H1 (cell line): ENCODE data around the gene PIEZO1. TPM values are rescaled to one million over a fixed set of nuclear protein-coding genes. Genes with fewer than 3 reads are reported as not detected.
A peak's percentile ranks its signal among the peaks of the same experiment; 100 is the strongest.

Experiments
- CTCF ChIA-PET: fragments of 300-600 bp; sonication (Branson Sonifier 250); formaldehyde crosslinking; loops from one replicate; lab custom pipeline; 2021; ENCODE audit not compliant: partially characterized antibody; lab: Charles Lee
- POLR2A ChIA-PET: fragments of 300-600 bp; sonication (Branson Sonifier 250); formaldehyde crosslinking; loops from one replicate; lab custom pipeline; 2021; ENCODE audit warnings: inconsistent platforms; ENCODE audit not compliant: partially characterized antibody; lab: Charles Lee
- DNase-seq, 2 experiments: peaks; one replicate each; pipeline versions ENCODE4 v3.0.0 to v3.0.0-alpha.2; 2010 to 2022; ENCODE audit warnings: low spot score in 2 of 2, low read depth in 1 of 2, mixed read lengths in 1 of 2
- FAIRE-seq: peaks from 2 replicates; lab custom pipeline; 2011; peaks lifted over from hg19 to GRCh38; lab: Jason Lieb, UNC
- H2AFZ ChIP-seq: 2 replicates; pipeline ENCODE4 v1.8.1; 2012; ENCODE audit warnings: low read length, inconsistent platforms
- H2AK5ac ChIP-seq: 2 replicates; pipeline ENCODE4 v1.6.1; 2013; ENCODE audit warnings: low read depth, low read length
- H2BK120ac ChIP-seq: replicated peaks from 2 replicates; pipeline ENCODE3; 2013; ENCODE audit warnings: low read depth, low read length, inconsistent platforms
- H2BK12ac ChIP-seq: 2 replicates; pipeline ENCODE4 v1.6.1; 2013; ENCODE audit warnings: low read depth, low read length
- H2BK15ac ChIP-seq: 2 replicates; pipeline ENCODE4 v1.6.1; 2013; ENCODE audit warnings: low read length
- H2BK20ac ChIP-seq: 2 replicates; pipeline ENCODE4 v1.6.1; 2013; ENCODE audit warnings: low read length
- H2BK5ac ChIP-seq: 2 replicates; pipeline ENCODE4 v1.6.1; 2013; ENCODE audit warnings: low read depth, low read length
- H3K14ac ChIP-seq: 2 replicates; pipeline ENCODE4 v1.6.1; 2013; ENCODE audit warnings: inconsistent platforms; ENCODE audit not compliant: insufficient read length
- H3K18ac ChIP-seq: 2 replicates; pipeline ENCODE4 v1.6.1; 2013; ENCODE audit warnings: low read length; ENCODE audit errors: extremely low read depth
- H3K23ac ChIP-seq: 2 replicates; pipeline ENCODE4 v1.6.1; 2013; ENCODE audit warnings: inconsistent platforms; ENCODE audit not compliant: insufficient read length
- H3K23me2 ChIP-seq: 2 replicates; pipeline ENCODE4 v1.6.1; 2013; ENCODE audit warnings: low read depth, low read length
- H3K27ac ChIP-seq: 2 replicates; pipeline ENCODE4 v1.6.1; 2011; ENCODE audit warnings: low read depth, low read length, inconsistent platforms
- H3K27me3 ChIP-seq, 4 experiments: replicated peaks in 1 of 4; 1 replicate in 1 of 4; 2 replicates in 3 of 4; pipeline versions ENCODE4 v1.6.1 to v1.8.1; 2011 to 2013; ENCODE audit warnings: low read length in 3 of 4, mild to moderate bottlenecking in 3 of 4, inconsistent platforms in 2 of 4, mixed read lengths in 2 of 4, moderate library complexity in 1 of 4; ENCODE audit not compliant: control insufficient read depth in 3 of 4, insufficient read depth in 3 of 4; ENCODE audit errors: extremely low read depth in 1 of 4
- H3K36me3 ChIP-seq, 4 experiments: 2 replicates each; pipeline versions ENCODE4 v1.6.1 to v1.8.1; 2011 to 2013; ENCODE audit warnings: mild to moderate bottlenecking in 4 of 4, low read length in 3 of 4, moderate library complexity in 2 of 4, control low read depth in 1 of 4, inconsistent platforms in 1 of 4; ENCODE audit not compliant: insufficient read depth in 4 of 4, control insufficient read depth in 2 of 4
- H3K4ac ChIP-seq: replicated peaks from 2 replicates; pipeline ENCODE3; 2013; ENCODE audit warnings: low read length, low read depth, mixed read lengths, inconsistent platforms; ENCODE audit not compliant: insufficient read length
- H3K4me1 ChIP-seq, 4 experiments: replicated peaks in 1 of 4; 1 replicate in 1 of 4; 2 replicates in 3 of 4; pipeline versions ENCODE4 v1.6.1 to v1.8.1; 2011 to 2013; ENCODE audit warnings: low read length in 3 of 4, inconsistent platforms in 2 of 4, mixed read lengths in 1 of 4; ENCODE audit not compliant: insufficient read depth in 4 of 4, control insufficient read depth in 3 of 4
- H3K4me2 ChIP-seq, 2 experiments: 2 replicates each; pipeline versions ENCODE4 v1.6.1 to v1.8.1; 2011 to 2013; ENCODE audit warnings: low read depth in 2 of 2, low read length in 2 of 2, control low read depth in 1 of 2, inconsistent platforms in 1 of 2, mild to moderate bottlenecking in 1 of 2; ENCODE audit not compliant: insufficient read depth in 1 of 2
- H3K4me3 ChIP-seq, 4 experiments: fragments of 200-600, 300-600 bp in 1 of 4; sonication (generic), shearing (Covaris generic), sonication (Bioruptor Twin) in 1 of 4; 2 replicates each; pipeline versions ENCODE4 v1.5.1 to v1.8.1; 2011 to 2016; ENCODE audit warnings: low read length in 4 of 4, low read depth in 3 of 4, control low read depth in 2 of 4, inconsistent platforms in 2 of 4, mild to moderate bottlenecking in 2 of 4, mixed read lengths in 1 of 4, moderate library complexity in 1 of 4; ENCODE audit not compliant: insufficient read depth in 2 of 4; ENCODE audit errors: extremely low read depth in 1 of 4
- H3K56ac ChIP-seq: replicated peaks from 2 replicates; pipeline ENCODE3; 2013; ENCODE audit warnings: low read depth, mild to moderate bottlenecking, mixed read lengths, low read length, inconsistent platforms; ENCODE audit not compliant: insufficient read length
- H3K79me1 ChIP-seq: 2 replicates; pipeline ENCODE4 v1.6.1; 2013; ENCODE audit warnings: low read depth, low read length, control low read depth
- H3K79me2 ChIP-seq, 2 experiments: 2 replicates each; pipeline versions ENCODE4 v1.6.1 to v1.8.1; 2012 to 2013; ENCODE audit warnings: low read length in 2 of 2, mild to moderate bottlenecking in 2 of 2, inconsistent platforms in 1 of 2; ENCODE audit not compliant: insufficient read depth in 2 of 2, control insufficient read depth in 1 of 2
- H3K9ac ChIP-seq, 4 experiments: replicated peaks in 1 of 4; 1 replicate in 1 of 4; 2 replicates in 3 of 4; pipeline versions ENCODE4 v1.6.1 to v1.8.1; 2011 to 2013; ENCODE audit warnings: low read depth in 3 of 4, low read length in 3 of 4, control low read depth in 2 of 4, mild to moderate bottlenecking in 2 of 4, moderate library complexity in 2 of 4, inconsistent platforms in 1 of 4; ENCODE audit errors: extremely low read depth in 1 of 4
- H3K9me3 ChIP-seq, 2 experiments: 2 replicates each; pipeline versions ENCODE4 v1.6.1 to v1.8.1; 2012 to 2013; ENCODE audit warnings: mild to moderate bottlenecking in 2 of 2, moderate library complexity in 2 of 2, control low read depth in 1 of 2, inconsistent platforms in 1 of 2, low read depth in 1 of 2, low read length in 1 of 2, mixed read lengths in 1 of 2; ENCODE audit not compliant: insufficient read depth in 2 of 2
- H4K20me1 ChIP-seq, 2 experiments: replicated peaks in 1 of 2; 2 replicates each; pipeline versions ENCODE3 to v1.8.1; 2011 to 2013; ENCODE audit warnings: inconsistent platforms in 2 of 2, low read length in 2 of 2, mild to moderate bottlenecking in 1 of 2; ENCODE audit not compliant: insufficient read depth in 2 of 2, control insufficient read depth in 1 of 2
- H4K5ac ChIP-seq: 2 replicates; pipeline ENCODE4 v1.6.1; 2013; ENCODE audit warnings: low read length, low read depth, mixed read lengths, inconsistent platforms; ENCODE audit not compliant: insufficient read length
- H4K8ac ChIP-seq: 2 replicates; pipeline ENCODE4 v1.8.0; 2013; ENCODE audit warnings: mild to moderate bottlenecking, moderate library complexity, low read length, inconsistent platforms; ENCODE audit not compliant: insufficient read depth; ENCODE audit errors: extremely low read depth
- H4K91ac ChIP-seq: replicated peaks from 2 replicates; pipeline ENCODE3; 2013; ENCODE audit warnings: low read length, mixed read lengths, inconsistent platforms; ENCODE audit not compliant: insufficient read length
- RAD21 ChIP-seq, 2 experiments: IDR thresholded peaks in 1 of 2; conservative IDR thresholded peaks in 1 of 2; 2 replicates each; pipeline ENCODE4 v1.6.1; 2011; ENCODE audit warnings: low read depth in 2 of 2, low read length in 2 of 2, improper control_type of control experiment in 1 of 2, inconsistent platforms in 1 of 2, mild to moderate bottlenecking in 1 of 2, moderate library complexity in 1 of 2
- WGBS, 2 experiments: shearing (Covaris generic) in 1 of 2; methylation state at CpG; one replicate each; pipeline versions ENCODE4 v1.1.6 to v1.1.7; 2013 to 2015; ENCODE audit warnings: low lambda C conversion rate in 2 of 2, mixed read lengths in 2 of 2, inconsistent platforms in 1 of 2, low coverage in 1 of 2, missing lambda C conversion rate in 1 of 2; ENCODE audit not compliant: insufficient replicate concordance in 2 of 2, insufficient coverage in 1 of 2, insufficient read length in 1 of 2; ENCODE audit errors: extremely low coverage in 1 of 2, missing lambda C conversion rate in 1 of 2; 5-methylcytosine and 5-hydroxymethylcytosine counted together
- polyA plus RNA-seq, 7 experiments: library from polyadenylated mRNA; depleted of rRNA in 3 of 7; stranded (reverse) in 5 of 7; unstranded in 2 of 7; fragments of >200 nt in 5 of 7; fragments of 200-250 nt in 2 of 7; gene quantifications; 1 replicate in 5 of 7; 2 replicates in 1 of 7; 4 replicates in 1 of 7; pipeline versions ENCODE4 v1.2.1 to v1.2.3, GENCODE V29; 2011 to 2013; ENCODE audit warnings: missing spikeins in 2 of 7, mixed read lengths in 2 of 7
- total RNA-seq: library from RNA; stranded (reverse); fragmentation: NEBNext Ultra II Directional; extraction: Animal tissue kit (Norgen Biotek cat#: 25700); gene quantifications from 2 replicates; pipeline ENCODE4 v1.2.1, GENCODE V29; 2021

Gene PIEZO1
- total and polyA plus RNA-seq, 2 of the 8 experiments (the other 6 are each of a cell fraction or from before 2014, with no cell fraction given): 42.3 to 67.5 TPM

GRCh38 chr16:88782454-88783390 lies 2.3 kb downstream of the PIEZO1 start:
- no peak overlapping the region for H2AFZ ChIP-seq
- peaks cover 4% of the 10 kb centered on the region; the same call in 1 of the 2 replicates for H3K79me1 ChIP-seq
- no peak overlapping the region for H3K27ac ChIP-seq
- H2BK15ac ChIP-seq: no peak overlapping the region
- peaks cover 0 to 6% (median 3%) of the 10 kb centered on the region in 4 experiments; a peak in 3 of 7 replicates for H3K27me3 ChIP-seq
- no peaks in the 10 kb centered on the region for H3K36me3 ChIP-seq
- H3K4me2 ChIP-seq: peak overlapping the region in 1 of 2 experiments; percentile 16; a peak in 2 of 4 replicates
- no peak overlapping the region for H2BK20ac ChIP-seq
- H2AK5ac ChIP-seq: no peak overlapping the region; the same call in 1 of the 2 replicates
- no peak overlapping the region for H3K4me3 ChIP-seq
- 0 out of 2 replicates have a peak overlapping the region, but pooled peaks have one; percentile 39 for H2BK5ac ChIP-seq
- H3K23ac ChIP-seq: no peak overlapping the region
- POLR2A ChIA-PET: interaction anchor here (0.7 to 2.2 kb wide), 8 partner anchors 9 to 19 kb away, joined by 3 to 12 read pairs (median 4); no protein-coding TSS in a partner anchor
- no peak overlapping the region for H3K56ac ChIP-seq
- H3K9me3 ChIP-seq: no peaks in the 10 kb centered on the region
- no peak overlapping the region for H2BK120ac ChIP-seq
- FAIRE-seq: no peak
- WGBS, 2 experiments: 79% methylated on average over 15 of the region's 16 CpGs; no CpG with 5 or more reads in 1 of the 2 experiments
- no peak overlapping the region for H3K9ac ChIP-seq
- CTCF ChIA-PET: interaction anchor here (0.7 to 7.4 kb wide), 12 partner anchors 9 to 1002 kb away, joined by 3 to 94 read pairs (median 6); no protein-coding TSS in a partner anchor
- peak overlapping the region; percentile 60; the same call in 1 of the 2 replicates for H2BK12ac ChIP-seq
- no peak for DNase-seq
- no peak overlapping the region for H3K4ac ChIP-seq
- H4K5ac ChIP-seq: no peak overlapping the region
- H4K20me1 ChIP-seq: peaks cover 0 to 11% of the 10 kb centered on the region in 2 experiments
- no peak overlapping the region for H3K18ac ChIP-seq
- H3K14ac ChIP-seq: no peak overlapping the region
- H3K4me1 ChIP-seq: peaks cover 0 to 14% (median 6%) of the 10 kb centered on the region in 4 experiments; a peak in 6 of 7 replicates
- no peak overlapping the region for H4K91ac ChIP-seq
- peaks cover 0 to 26% of the 10 kb centered on the region in 2 experiments; a peak in 1 of 4 replicates for H3K79me2 ChIP-seq
- peaks cover 6% of the 10 kb centered on the region; the same call in 1 of the 2 replicates for H3K23me2 ChIP-seq
- H4K8ac ChIP-seq: peak overlapping the region; percentile 72
- no peak for TF ChIP-seq RAD21 (IDR thresholded peaks at IDR 0.05 in 1 of 2, conservative IDR thresholded peaks at IDR 0.05 in 1 of 2; ENCODE audit: low read depth in 2 of 2, low read length in 2 of 2)
